Neural cell (in vitro differentiated cells): ENCODE data around the gene CDON. TPM values are rescaled to one million over a fixed set of nuclear protein-coding genes. Genes with fewer than 3 reads are reported as not detected.

ENCODE experiments used
- H2AFZ ChIP-seq: fragments of 200-600, 300-800 bp; sonication (generic), shearing (Covaris generic); 2 replicates; pipeline ENCODE4 v1.6.0; 2014; ENCODE audit warnings: low read depth, mild to moderate bottlenecking, antibody characterized with exemption, low read length, moderate library complexity
- H3F3A ChIP-seq: fragments of 200-600 bp; shearing (Covaris generic); 2 replicates; pipeline ENCODE4 v1.6.1; 2016; ENCODE audit warnings: mild to moderate bottlenecking, moderate library complexity, mixed read lengths, antibody characterized with exemption, low read length; ENCODE audit not compliant: insufficient read depth, poor library complexity, severe bottlenecking
- H3K27ac ChIP-seq: fragments of 200-600, 300-800 bp; sonication (generic), shearing (Covaris generic); 2 replicates; pipeline ENCODE4 v1.5.1; 2014; ENCODE audit warnings: mild to moderate bottlenecking, low read length, moderate library complexity
- H3K27me3 ChIP-seq: fragments of 300-800, 200-600 bp; sonication (generic), shearing (Covaris generic); 2 replicates; pipeline ENCODE4 v1.6.0; 2014; ENCODE audit warnings: mild to moderate bottlenecking, low read depth, low read length, moderate library complexity; ENCODE audit not compliant: insufficient read depth
- H3K36me3 ChIP-seq: fragments of 300-800, 200-600 bp; sonication (generic), shearing (Covaris generic); 2 replicates; pipeline ENCODE4 v1.5.1; 2014; ENCODE audit warnings: mild to moderate bottlenecking, antibody characterized with exemption, low read length, moderate library complexity; ENCODE audit not compliant: insufficient read depth
- H3K4me2 ChIP-seq: fragments of 300-800, 200-600 bp; sonication (generic), shearing (Covaris generic); 2 replicates; pipeline ENCODE4 v1.6.0; 2014; ENCODE audit warnings: mild to moderate bottlenecking, low read length
- H3K4me3 ChIP-seq: fragments of 300-800, 200-600 bp; sonication (generic), shearing (Covaris generic); 2 replicates; pipeline ENCODE4 v1.5.1; 2014; ENCODE audit warnings: mild to moderate bottlenecking, low read length, moderate library complexity
- H3K79me2 ChIP-seq: fragments of 200-600 bp; shearing (Covaris generic); replicated peaks from 2 replicates; pipeline ENCODE4 v1.6.0; 2014; ENCODE audit warnings: mild to moderate bottlenecking, low read length, moderate library complexity; ENCODE audit not compliant: insufficient read depth
- H3K9ac ChIP-seq: fragments of 300-800, 200-600 bp; sonication (generic), shearing (Covaris generic); 2 replicates; pipeline ENCODE4 v1.6.1; 2016; ENCODE audit warnings: mild to moderate bottlenecking, low read length, mixed read lengths
- H3K9me2 ChIP-seq: fragments of 200-600 bp; shearing (Covaris generic); 2 replicates; pipeline ENCODE4 v1.6.1; 2016; ENCODE audit warnings: mild to moderate bottlenecking, low read length, mixed read lengths; ENCODE audit not compliant: insufficient read depth
- H3K9me3 ChIP-seq: fragments of 200-600, 300-800 bp; sonication (generic), shearing (Covaris generic); 2 replicates; pipeline ENCODE4 v1.6.1; 2016; ENCODE audit warnings: mild to moderate bottlenecking, mixed run types, low read length, moderate library complexity, mixed read lengths
- H4K20me1 ChIP-seq: fragments of 200-600 bp; shearing (Covaris generic); 2 replicates; pipeline ENCODE4 v1.6.1; 2016; ENCODE audit warnings: mild to moderate bottlenecking, mixed run types; ENCODE audit not compliant: insufficient read depth
- CTCF ChIP-seq: fragments of 450-650 bp; IDR thresholded peaks from 2 replicates; pipeline ENCODE4 v1.5.1; 2014; ENCODE audit warnings: antibody characterized with exemption, mild to moderate bottlenecking, moderate library complexity; ENCODE audit not compliant: poor library complexity, severe bottlenecking
- EP300 ChIP-seq: fragments of 450-650 bp; conservative IDR thresholded peaks from 2 replicates; pipeline ENCODE4 v1.6.1; 2014; ENCODE audit warnings: antibody characterized with exemption, mild to moderate bottlenecking, moderate library complexity; ENCODE audit not compliant: poor library complexity, severe bottlenecking
- EZH2 ChIP-seq: fragments of 200-600, 300-800 bp; shearing (Covaris generic), sonication (generic); IDR thresholded peaks from 2 replicates; pipeline ENCODE4 v1.6.1; 2014; ENCODE audit warnings: antibody characterized with exemption, low read length, borderline replicate concordance, mild to moderate bottlenecking; ENCODE audit not compliant: insufficient read depth, poor library complexity, severe bottlenecking
- MXI1 ChIP-seq: fragments of 450-650 bp; conservative IDR thresholded peaks from 2 replicates; pipeline ENCODE4 v1.6.1; 2014; ENCODE audit warnings: antibody characterized with exemption, mild to moderate bottlenecking; ENCODE audit not compliant: poor library complexity, severe bottlenecking
- POLR2AphosphoS5 ChIP-seq: IDR thresholded peaks from 2 replicates; pipeline ENCODE4 v1.6.1; 2012
- RAD21 ChIP-seq: fragments of 450-650 bp; conservative IDR thresholded peaks from 2 replicates; pipeline ENCODE4 v1.6.1; 2014; ENCODE audit warnings: antibody characterized with exemption, mild to moderate bottlenecking, moderate library complexity
- REST ChIP-seq: IDR thresholded peaks from 2 replicates; pipeline ENCODE4 v1.6.1; 2012; ENCODE audit warnings: borderline replicate concordance
- SMC3 ChIP-seq: fragments of 450-650 bp; conservative IDR thresholded peaks from 2 replicates; pipeline ENCODE4 v1.6.1; 2014; ENCODE audit warnings: antibody characterized with exemption, mild to moderate bottlenecking, moderate library complexity; ENCODE audit not compliant: poor library complexity
- TAF1 ChIP-seq: IDR thresholded peaks from 2 replicates; pipeline ENCODE4 v1.6.1; 2012; ENCODE audit warnings: low read depth
- polyA plus RNA-seq: library from polyadenylated mRNA; depleted of rRNA; stranded (reverse); fragments of >200 nt; gene quantifications from 2 replicates; pipeline ENCODE4 v1.2.3, GENCODE V29; 2014

The CDON gene
- polyA plus RNA-seq, 1 donor from 2014 or later = 44.1 TPM

GRCh38 chr11:126049159-126049558 lies 13.5 kb downstream of the CDON start:
- H3K4me2 ChIP-seq = no peak overlapping the region
- peaks cover 77% of the 10 kb centered on the region for H3K79me2 ChIP-seq
- H3K27me3 ChIP-seq = no peaks in the 10 kb centered on the region
- H3F3A ChIP-seq = no peaks in the 10 kb centered on the region
- no peak overlapping the region for H3K9ac ChIP-seq
- H3K36me3 ChIP-seq = no peaks in the 10 kb centered on the region
- H3K9me2 ChIP-seq = no peaks in the 10 kb centered on the region
- H4K20me1 ChIP-seq = no peaks in the 10 kb centered on the region
- H2AFZ ChIP-seq = no peak overlapping the region
- no peaks in the 10 kb centered on the region for H3K9me3 ChIP-seq
- H3K27ac ChIP-seq = no peak overlapping the region
- H3K4me3 ChIP-seq = no peak overlapping the region
- TF ChIP-seq POLR2AphosphoS5 (no peak), REST (no peak), TAF1 (no peak), EP300 (no peak), CTCF (no peak), EZH2 (no peak), MXI1 (no peak)

GRCh38 chr11:126048197-126048596 lies 14.5 kb downstream of the CDON start:
- H3K9me2 ChIP-seq = no peaks in the 10 kb centered on the region
- no peak for TF ChIP-seq POLR2AphosphoS5
- no peak for TF ChIP-seq SMC3
- no peak for TF ChIP-seq REST
- no peak for TF ChIP-seq EZH2
- TF ChIP-seq CTCF = no peak
- no peak for TF ChIP-seq RAD21
- no peak for TF ChIP-seq EP300
- TF ChIP-seq MXI1 = no peak
- TF ChIP-seq TAF1 = no peak
- no peaks in the 10 kb centered on the region for H3K36me3 ChIP-seq
- H3K27me3 ChIP-seq = no peaks in the 10 kb centered on the region
- H2AFZ ChIP-seq = no peak overlapping the region
- H3K9me3 ChIP-seq = no peaks in the 10 kb centered on the region
- no peak overlapping the region for H3K4me3 ChIP-seq
- no peak overlapping the region for H3K27ac ChIP-seq
- H3F3A ChIP-seq = no peaks in the 10 kb centered on the region
- no peak overlapping the region for H3K9ac ChIP-seq
- no peaks in the 10 kb centered on the region for H4K20me1 ChIP-seq
- H3K79me2 ChIP-seq = peaks cover 68% of the 10 kb centered on the region
- H3K4me2 ChIP-seq = no peak overlapping the region
